ENCODE results near the gene GTF2F1. TPM values are rescaled to one million over a fixed set of nuclear protein-coding genes. Genes with fewer than 3 reads are reported as not detected.
"Not testable (repeated sequence)": the region's sequence is repeated elsewhere in the genome, so short reads cannot be mapped to it uniquely, and the experiment has no call there.

GTF2F1 gene
- total RNA-seq, 1 donor from 2014 or later = 42.2 TPM

- DNase-seq (ENCODE audit: low read depth) = no peak
- no peak for TF ChIP-seq CTCF (conservative IDR thresholded peaks at IDR 0.05; ENCODE audit: low read depth, low read length)
- H3K4me3 ChIP-seq (ENCODE audit: low read depth, low read length) = peak overlapping the region; percentile 73
Observed at GRCh38 chr19:6362351-6362801, 30.6 kb downstream of the GTF2F1 start.

- H3K4me3 ChIP-seq (ENCODE audit: low read depth, low read length) = peak overlapping the region; percentile 73
- DNase-seq (ENCODE audit: low read depth) = no peak
- no peak for TF ChIP-seq CTCF (conservative IDR thresholded peaks at IDR 0.05; ENCODE audit: low read depth, low read length)
Observed at GRCh38 chr19:6362027-6362350, 31.0 kb downstream of the GTF2F1 start.

- DNase-seq (ENCODE audit: low read depth) = not testable (repeated sequence)
- H3K4me3 ChIP-seq (ENCODE audit: low read depth, low read length) = peak overlapping the region; percentile 73
Observed at GRCh38 chr19:6360857-6361216, 32.1 kb downstream of the GTF2F1 start.

- DNase-seq (ENCODE audit: low read depth); H3K4me3 ChIP-seq (ENCODE audit: low read depth, low read length): not testable (repeated sequence)
Observed at GRCh38 chr19:6360445-6360844, 32.5 kb downstream of the GTF2F1 start.

- no peak for DNase-seq (ENCODE audit: low read depth)
- no peak overlapping the region for H3K4me3 ChIP-seq (ENCODE audit: low read depth, low read length)
- TF ChIP-seq CTCF (conservative IDR thresholded peaks at IDR 0.05; ENCODE audit: low read depth, low read length) = no peak
Observed at GRCh38 chr19:6359568-6360341, 33.2 kb downstream of the GTF2F1 start.

GRCh38 chr19:6358003-6358402, 35.0 kb downstream of the GTF2F1 start:
- no peak overlapping the region for H3K4me3 ChIP-seq (ENCODE audit: low read depth, low read length)
- TF ChIP-seq CTCF (conservative IDR thresholded peaks at IDR 0.05; ENCODE audit: low read depth, low read length) = no peak
- DNase-seq (ENCODE audit: low read depth) = no peak

- no peak overlapping the region for H3K4me3 ChIP-seq (ENCODE audit: low read depth, low read length)
- no peak for DNase-seq (ENCODE audit: low read depth)
- no peak for TF ChIP-seq CTCF (conservative IDR thresholded peaks at IDR 0.05; ENCODE audit: low read depth, low read length)
Observed at GRCh38 chr19:6357174-6357573, 35.8 kb downstream of the GTF2F1 start.

- not testable (repeated sequence) for H3K4me3 ChIP-seq (ENCODE audit: low read depth, low read length); DNase-seq (ENCODE audit: low read depth)
Observed at GRCh38 chr19:6355321-6356040, 37.5 kb downstream of the GTF2F1 start.

All from epithelial cell of proximal tubule (primary cell).